ENCODE data around the gene ROS1.

GRCh38 chr6:117417851-117418250 is 7.9 kb downstream of the ROS1 start:
- no peak for TF ChIP-seq GATA2 (IDR thresholded peaks at IDR 0.05; ENCODE audit: low read depth, low read length)
- TF ChIP-seq GATA3 (IDR thresholded peaks at IDR 0.05; ENCODE audit: low read depth, low read length), result no peak

Data from SH-SY5Y (cell line).